Measurements from ENCODE around the gene CCNDBP1.

GRCh38 chr15:43212951-43213350 lies 27.7 kb downstream of the CCNDBP1 start:
- no peak for TF ChIP-seq CTCF (IDR thresholded peaks at IDR 0.05; ENCODE audit: low read length)
- no peak for TF ChIP-seq EZH2 (optimal IDR thresholded peaks at IDR 0.05; ENCODE audit: low read depth, low read length)
- no peak for TF ChIP-seq EZH2phosphoT487 (IDR thresholded peaks at IDR 0.05; ENCODE audit: low read length)

Data from MM.1S (cell line).